Retinal pigment epithelial cell (primary cell): ENCODE data around the gene PODXL.

Experiments used
- DNase-seq: peaks from one replicate; pipeline ENCODE4 v3.0.0-alpha.2; 2010; ENCODE audit warnings: low read depth
- H3K4me3 ChIP-seq: 2 replicates; pipeline ENCODE4 v1.5.1; 2011; ENCODE audit warnings: mild to moderate bottlenecking, low read length, control low read depth, moderate library complexity
- TF ChIP-seq, protein P1 (sequence below): conservative IDR thresholded peaks from 2 replicates; pipeline ENCODE4 v1.5.1; 2011; ENCODE audit warnings: low read depth, low read length, control low read depth, inconsistent platforms

PODXL gene

GRCh38 chr7:131493081-131493480 is 63.3 kb downstream of the PODXL start:
- DNase-seq: no peak
- no peak overlapping the region for H3K4me3 ChIP-seq
- TF ChIP-seq, protein P1, sequence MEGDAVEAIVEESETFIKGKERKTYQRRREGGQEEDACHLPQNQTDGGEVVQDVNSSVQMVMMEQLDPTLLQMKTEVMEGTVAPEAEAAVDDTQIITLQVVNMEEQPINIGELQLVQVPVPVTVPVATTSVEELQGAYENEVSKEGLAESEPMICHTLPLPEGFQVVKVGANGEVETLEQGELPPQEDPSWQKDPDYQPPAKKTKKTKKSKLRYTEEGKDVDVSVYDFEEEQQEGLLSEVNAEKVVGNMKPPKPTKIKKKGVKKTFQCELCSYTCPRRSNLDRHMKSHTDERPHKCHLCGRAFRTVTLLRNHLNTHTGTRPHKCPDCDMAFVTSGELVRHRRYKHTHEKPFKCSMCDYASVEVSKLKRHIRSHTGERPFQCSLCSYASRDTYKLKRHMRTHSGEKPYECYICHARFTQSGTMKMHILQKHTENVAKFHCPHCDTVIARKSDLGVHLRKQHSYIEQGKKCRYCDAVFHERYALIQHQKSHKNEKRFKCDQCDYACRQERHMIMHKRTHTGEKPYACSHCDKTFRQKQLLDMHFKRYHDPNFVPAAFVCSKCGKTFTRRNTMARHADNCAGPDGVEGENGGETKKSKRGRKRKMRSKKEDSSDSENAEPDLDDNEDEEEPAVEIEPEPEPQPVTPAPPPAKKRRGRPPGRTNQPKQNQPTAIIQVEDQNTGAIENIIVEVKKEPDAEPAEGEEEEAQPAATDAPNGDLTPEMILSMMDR: no peak

- H3K4me3 ChIP-seq: no peak overlapping the region
- TF ChIP-seq, protein P1: no peak
- DNase-seq: no peak
Observed at GRCh38 chr7:131489881-131490280, 66.5 kb downstream of the PODXL start.

DNA sequence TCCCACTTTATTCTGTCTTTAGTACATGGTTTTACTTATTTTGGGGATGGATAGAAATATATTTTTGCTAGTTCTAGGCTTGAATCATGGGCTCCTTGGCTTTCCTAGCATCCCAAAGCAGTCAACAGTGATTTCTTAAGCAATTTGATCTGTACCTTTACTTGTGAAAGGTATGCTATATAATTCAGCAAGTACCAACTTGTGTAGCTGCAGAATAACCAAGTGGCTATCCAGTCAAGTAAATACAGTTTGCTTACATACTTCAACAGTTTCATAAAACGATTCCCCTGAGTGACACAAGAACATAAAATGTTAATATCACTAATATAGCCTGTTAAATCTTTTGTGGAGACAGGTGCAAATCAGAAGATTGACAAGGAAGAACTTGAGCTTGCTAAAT is 67.2 kb downstream of the PODXL start:
- no peak overlapping the region for H3K4me3 ChIP-seq
- TF ChIP-seq, protein P1: no peak
- DNase-seq: no peak

DNA sequence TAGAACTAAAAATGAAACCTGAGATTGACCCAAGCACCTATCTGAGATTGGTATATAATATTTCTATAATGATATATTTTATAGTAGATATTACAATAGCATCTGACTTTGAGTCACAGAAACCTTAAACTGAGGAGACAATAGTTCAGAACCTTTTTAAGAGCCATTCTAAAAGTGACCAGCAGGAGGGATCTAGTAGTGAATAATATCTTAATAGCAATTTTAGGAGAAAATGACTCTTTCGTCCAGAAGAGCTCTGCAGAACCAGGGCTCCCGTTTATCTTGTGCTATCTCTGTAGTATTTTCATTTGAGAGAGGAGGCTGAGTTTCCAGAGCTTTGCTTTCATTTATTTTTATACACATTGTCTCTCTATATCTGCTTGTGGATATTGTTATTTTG is 68.1 kb downstream of the PODXL start:
- no peak for DNase-seq
- TF ChIP-seq, protein P1: peak; percentile 37
- H3K4me3 ChIP-seq: no peak overlapping the region

- no peak for DNase-seq
- TF ChIP-seq, protein P1: no peak
- no peak overlapping the region for H3K4me3 ChIP-seq
Observed at GRCh38 chr7:131487217-131487616, 69.2 kb downstream of the PODXL start.

- H3K4me3 ChIP-seq: no peak overlapping the region
- TF ChIP-seq, protein P1: no peak
Observed at GRCh38 chr7:131486346-131486745, 70.1 kb downstream of the PODXL start.

GRCh38 chr7:131483586-131483985 is 72.8 kb downstream of the PODXL start:
- TF ChIP-seq, protein P1: no peak
- DNase-seq: no peak
- H3K4me3 ChIP-seq: no peak overlapping the region

More at GRCh38 chr7:131486346-131486745, 70.1 kb downstream of the PODXL start:
- DNase-seq: no peak
